ENCODE measurements around the gene CCRL2. TPM values are rescaled to one million over a fixed set of nuclear protein-coding genes. Genes with fewer than 3 reads are reported as not detected.
"Not testable (repeated sequence)": the region's sequence is repeated elsewhere in the genome, so short reads cannot be mapped to it uniquely, and the experiment has no call there.

The CCRL2 gene
- total RNA-seq, 1 donor from 2014 or later = 1.1 TPM

DNA sequence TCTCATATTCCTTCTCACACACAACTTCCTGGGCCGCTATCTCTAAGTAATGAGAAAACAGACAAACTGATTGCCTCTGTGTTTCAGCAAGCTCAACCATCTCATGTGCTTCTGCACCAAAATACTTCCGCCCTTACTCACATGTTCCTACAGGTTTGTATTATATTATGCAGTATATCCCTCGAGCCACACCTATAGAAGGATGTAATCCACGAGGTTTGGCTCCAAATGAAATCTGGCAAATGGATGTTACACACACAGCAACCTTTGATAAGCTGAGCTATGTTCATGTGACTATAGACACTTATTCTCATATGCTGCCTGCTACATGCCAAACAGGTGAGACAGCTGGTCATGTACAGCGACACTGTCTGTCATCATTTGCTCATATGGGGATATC lies 22.6 kb downstream of the CCRL2 start:
- DNase-seq = no peak

DNA sequence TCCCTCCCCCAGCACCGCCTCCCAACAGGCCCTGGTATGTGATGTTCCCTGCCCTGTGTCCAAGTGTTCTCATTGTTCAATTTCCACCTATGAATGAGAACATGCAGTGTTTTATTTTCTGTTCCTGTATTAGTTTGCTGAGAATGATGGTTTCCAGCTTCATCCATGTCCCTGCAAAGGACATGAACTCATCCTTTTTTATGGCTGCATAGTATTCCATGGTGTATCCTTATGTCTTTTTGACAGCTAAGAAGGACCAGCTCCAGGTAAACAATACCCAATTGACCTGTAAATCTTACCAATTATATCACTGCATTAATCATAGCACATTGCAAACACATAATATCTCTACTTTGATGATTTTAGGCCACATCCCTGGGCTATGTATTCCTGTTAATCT lies 23.8 kb downstream of the CCRL2 start:
- not testable (repeated sequence) for DNase-seq

- not testable (repeated sequence) for DNase-seq
Observed at GRCh38 chr3:46431905-46432304, 24.8 kb downstream of the CCRL2 start.

DNA sequence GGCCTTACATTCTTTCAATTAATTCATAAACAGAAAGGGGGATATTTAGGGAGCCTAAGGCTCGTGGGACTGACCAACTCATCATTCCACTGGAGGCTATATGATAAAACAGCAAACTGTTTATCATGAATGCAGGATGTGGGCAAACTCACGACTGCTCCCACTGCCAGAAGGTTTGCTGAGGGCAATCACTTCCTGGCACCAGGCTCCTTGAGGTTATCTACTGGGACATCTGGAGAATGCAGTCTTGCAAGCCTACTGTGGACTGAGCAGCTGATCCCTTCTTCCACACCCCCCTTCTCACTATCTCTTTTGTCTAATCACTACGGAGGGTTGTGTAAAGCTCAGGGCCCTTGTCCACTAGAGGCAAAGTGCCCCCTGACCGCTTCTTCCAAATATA lies 26.1 kb downstream of the CCRL2 start:
- DNase-seq = not testable (repeated sequence)

DNA sequence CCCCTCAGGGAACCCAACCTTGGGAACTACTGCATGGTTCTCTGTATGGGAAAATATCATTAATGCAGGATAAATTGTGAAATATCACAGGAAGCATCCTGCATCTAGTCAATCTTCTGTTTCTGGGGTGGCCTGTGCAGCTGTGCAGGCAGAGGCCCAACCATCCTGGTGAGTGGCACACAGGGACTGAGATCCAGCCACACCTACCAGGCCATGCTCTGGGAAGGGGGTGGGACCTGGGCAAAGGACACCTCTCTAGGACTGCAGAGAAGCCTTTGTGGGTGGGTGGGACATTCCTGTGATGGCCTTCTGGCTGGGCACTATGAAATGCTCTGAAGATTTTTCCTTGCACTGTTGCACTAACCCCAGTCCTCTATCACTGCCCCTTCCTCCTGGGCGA lies 26.8 kb downstream of the CCRL2 start:
- no peak for DNase-seq

DNA sequence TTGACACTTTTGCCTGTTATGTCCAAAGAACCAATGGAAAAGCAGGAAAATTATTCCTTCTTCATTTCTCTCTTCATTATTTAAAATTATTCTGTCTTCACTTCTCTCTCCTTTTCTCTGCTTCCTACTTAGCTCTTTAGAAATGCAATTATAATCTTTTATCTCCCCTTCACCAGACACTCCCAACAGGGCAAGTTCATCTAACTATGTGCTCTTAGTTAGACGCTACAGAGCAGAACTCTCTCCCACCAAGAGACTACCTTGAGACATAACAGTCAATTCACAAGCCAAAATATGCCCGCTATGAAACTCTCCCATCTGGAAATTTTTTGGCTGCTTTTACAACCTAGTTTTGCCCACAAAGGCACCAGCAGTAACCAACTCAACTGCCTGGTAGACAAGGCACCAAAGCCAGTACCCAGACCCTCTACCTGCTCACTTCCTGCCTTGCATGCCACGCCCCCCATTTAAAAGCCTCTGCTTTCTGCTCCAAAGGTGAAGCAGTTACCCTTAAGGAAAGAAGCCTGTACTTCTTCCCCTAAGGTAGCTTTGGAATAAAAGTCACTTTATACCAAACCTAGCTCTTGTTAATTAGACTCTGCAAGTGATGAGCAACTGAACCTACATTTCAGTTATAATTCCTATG lies 28.1 kb downstream of the CCRL2 start:
- DNase-seq = no peak

- DNase-seq = no peak
Observed at GRCh38 chr3:46438831-46439230, 31.8 kb downstream of the CCRL2 start.

- no peak for DNase-seq
Observed at GRCh38 chr3:46440531-46441294, 33.7 kb downstream of the CCRL2 start.

DNA sequence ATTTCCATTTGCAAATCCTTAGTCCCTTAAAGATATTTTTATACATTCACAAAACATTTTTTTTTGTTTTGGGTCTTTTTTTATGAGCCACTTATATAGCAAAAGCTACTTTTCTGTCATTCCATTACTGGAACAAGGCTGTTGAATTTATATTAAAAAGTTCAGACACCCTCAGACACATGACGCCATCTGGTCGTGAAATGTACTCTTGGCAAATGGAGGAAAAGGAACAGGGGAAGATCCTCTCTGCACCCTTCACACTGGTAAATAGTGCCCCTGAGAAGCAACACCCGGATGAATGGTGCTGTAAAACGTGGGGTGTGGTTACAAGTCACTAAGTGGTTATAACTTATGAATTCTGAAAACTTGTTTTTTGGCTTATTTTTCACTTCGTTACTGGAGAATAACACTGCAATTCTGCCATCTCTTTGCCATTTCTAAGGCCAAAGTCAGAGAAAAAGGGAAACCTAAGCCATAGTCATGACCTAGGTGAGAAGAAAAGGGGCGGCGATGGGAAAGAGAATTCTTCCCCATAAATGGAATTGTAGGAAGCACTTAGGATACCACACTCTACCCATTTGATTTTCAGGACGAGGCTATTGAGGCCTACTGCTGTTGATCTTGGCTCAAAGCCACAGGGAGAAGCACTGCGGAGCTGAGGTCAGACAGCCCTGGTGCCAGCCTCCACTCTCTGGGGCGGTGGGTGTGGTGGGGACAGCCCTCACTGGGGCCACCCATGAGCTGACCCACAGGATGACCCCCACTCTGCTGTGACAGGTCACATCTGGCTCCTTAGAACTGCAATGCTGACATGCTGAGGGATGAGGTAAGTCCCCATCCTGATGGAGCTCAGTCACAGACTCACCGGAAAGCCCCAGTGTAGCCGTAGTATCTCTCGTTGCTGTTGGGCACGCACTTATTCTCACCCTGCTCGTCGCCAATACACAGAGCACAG lies 35.8 kb downstream of the CCRL2 start:
- DNase-seq = no peak

- no peak for DNase-seq
Observed at GRCh38 chr3:46447228-46447985, 40.3 kb downstream of the CCRL2 start.

DNA sequence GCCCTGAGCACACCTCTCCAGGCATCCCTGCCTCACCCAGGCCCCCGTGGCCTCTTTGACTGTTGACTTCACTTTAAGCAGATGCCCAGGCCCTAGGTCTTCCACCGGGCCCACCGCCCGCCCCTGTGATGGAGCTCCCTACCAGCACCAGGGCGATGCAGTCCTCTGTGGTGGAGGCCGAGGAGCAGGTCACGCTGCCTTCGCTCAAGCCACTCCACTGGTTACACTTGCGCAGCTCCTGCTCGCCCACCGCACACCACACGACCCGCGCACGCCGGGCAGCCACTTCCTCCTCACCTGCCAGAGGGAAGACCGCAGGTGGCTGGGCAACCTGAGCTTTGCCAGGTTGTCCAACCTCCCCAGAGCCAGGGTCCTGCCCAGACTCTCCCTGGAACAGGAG lies 41.7 kb downstream of the CCRL2 start:
- DNase-seq = no peak

DNA sequence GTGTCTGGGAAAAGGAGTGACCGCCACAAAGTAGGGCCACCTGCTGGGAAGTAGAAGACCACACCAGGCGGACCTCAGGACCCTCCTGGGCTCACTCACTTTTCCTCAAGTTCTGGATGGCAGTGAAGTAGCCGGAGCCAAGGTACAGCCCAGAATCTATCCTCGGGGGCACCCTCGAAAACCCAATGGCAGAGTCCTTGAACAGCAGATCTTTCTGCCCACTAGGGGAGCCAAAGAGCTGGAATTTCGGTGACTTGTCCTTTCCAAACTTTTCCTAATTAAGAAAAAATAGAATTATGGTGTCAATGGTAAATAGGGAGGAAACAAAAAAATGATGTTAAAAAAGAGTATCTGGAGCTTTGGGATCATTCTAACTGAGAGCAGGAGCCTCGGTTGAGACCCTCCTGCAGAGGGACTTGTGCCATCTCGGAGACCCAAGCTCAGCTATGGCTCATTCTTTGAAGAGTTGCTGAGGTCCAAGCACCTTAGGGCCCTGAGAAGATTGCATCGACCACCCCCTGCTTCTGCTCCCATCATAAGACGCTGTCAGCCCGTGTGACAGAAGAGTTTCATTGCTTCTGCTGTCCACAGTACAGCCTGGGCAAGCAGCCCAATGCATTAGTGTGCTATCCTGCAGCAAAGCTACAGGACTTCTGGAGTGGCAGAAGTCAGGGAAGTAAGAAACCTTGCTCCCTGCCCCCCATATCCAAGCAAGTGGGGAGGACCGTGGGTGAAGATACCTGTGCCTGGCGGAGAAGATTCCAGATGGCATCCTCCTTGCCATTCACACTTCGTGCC lies 42.9 kb downstream of the CCRL2 start:
- no peak for DNase-seq

DNA sequence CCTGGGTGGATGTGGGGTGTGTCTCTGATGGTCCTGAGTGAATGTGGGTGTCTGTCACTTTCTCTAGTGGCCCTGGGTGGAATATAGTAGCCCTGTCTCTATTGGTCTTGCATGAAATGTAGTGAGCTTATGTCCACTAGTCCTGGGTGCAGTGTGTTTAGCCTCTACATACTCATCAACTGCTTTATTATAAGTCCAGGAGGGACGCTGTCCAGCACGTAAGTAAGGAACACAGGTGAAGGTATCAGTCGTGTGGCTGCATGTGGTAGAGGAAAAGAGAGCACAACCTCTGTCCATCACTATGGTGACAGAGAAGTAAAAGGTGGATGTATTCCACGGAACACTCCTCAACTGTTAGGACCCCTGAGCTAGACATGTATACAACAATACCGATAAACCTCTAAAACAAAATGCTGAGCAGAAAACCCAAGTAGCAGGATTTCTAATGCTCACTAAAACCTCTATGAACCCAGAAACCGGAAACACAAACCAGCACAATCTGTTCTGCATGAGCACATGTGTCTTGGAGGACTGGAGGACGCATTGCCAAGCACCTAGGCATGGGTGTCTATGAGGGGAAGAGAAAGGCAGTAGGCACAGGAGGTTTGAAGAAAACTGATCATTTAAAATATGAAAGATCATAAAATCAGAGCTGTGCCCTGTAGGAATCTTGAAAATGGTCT lies 46.6 kb downstream of the CCRL2 start:
- DNase-seq = no peak

DNA sequence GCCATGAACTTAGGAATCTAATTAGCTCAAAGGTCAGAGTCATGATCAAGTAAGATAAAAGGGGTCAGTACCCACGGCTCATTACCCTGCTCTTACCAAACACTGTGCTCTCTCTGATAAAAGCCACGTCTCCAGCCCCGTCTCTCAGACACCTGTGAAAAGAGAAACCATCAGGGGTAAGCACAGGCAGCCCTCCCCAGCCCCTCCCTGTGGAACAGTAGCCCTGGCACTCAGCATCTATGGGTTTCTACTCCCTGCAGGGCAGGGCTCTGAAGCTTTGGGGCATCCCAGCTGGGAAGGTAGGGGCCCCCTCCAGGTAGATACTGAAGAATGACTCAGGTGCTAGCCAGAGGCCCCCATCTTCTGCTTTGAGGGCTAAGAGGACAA lies 47.1 kb downstream of the CCRL2 start:
- DNase-seq = no peak

DNA sequence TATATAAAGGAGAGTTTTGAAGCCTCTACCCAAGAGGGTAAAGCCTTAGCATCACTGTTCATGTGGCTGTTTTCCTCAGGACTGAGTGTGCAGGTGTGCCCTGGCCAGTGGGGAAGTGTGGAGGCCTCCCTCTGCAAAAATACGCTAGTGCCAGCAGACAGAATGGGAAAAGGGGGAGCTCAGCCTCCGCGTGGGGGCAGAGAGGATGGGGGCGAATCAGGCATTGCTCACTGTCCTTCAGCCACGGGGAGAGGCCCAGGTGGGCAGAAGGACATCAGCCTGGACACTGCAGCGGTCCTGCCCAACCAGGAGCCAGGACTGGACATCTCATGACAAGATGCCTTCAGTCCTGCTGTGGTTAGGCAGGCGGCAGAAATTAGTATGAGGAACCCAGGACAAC lies 47.5 kb downstream of the CCRL2 start:
- no peak for DNase-seq

DNA sequence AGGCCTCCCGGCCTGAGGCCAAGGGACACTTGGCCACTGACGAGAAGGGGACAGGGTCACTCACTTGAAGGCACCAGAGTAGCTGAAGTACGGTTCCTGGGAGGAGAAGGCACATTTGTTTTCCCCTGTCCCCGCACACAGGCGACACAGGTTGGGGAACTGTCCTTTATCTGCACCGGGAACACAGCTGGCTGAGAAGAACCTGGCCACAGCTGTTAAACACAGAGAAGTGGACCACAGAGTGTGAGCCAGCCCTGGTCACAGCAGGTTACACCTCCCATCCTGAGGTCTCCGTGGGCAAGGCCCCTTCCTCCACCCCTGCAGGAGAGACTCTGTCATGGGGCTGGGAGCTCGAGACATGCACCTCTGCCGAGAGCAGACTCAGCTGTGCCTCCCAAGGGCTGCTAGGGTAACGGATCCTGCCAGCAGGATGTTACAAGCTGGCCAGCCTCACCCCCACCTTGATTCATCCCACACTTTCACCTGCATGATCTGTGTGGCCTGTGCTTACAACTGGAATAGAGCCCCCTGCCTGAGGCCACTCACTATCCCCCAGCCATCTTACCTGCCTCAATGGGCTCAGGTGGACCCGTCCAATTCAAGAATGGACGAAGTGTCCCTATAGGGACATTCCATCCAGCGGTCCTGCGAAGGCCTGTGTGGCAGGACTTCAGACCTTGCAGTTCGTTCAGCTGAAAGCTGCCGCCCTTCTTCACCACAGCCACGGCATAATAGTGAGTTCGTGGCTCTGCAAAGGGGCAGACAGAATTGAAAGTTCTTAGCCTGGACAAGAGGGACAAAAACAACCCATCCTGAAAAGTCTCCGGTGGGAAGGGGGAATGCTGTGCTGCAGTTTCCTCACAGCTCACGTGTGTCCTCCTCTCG lies 48.4 kb downstream of the CCRL2 start:
- DNase-seq = no peak

- DNase-seq = no peak
Observed at GRCh38 chr3:46456118-46456517, 49.1 kb downstream of the CCRL2 start.

Measured in occipital lobe (tissue), 2 donors.